Measurements from ENCODE around the gene GZMB.

DNA sequence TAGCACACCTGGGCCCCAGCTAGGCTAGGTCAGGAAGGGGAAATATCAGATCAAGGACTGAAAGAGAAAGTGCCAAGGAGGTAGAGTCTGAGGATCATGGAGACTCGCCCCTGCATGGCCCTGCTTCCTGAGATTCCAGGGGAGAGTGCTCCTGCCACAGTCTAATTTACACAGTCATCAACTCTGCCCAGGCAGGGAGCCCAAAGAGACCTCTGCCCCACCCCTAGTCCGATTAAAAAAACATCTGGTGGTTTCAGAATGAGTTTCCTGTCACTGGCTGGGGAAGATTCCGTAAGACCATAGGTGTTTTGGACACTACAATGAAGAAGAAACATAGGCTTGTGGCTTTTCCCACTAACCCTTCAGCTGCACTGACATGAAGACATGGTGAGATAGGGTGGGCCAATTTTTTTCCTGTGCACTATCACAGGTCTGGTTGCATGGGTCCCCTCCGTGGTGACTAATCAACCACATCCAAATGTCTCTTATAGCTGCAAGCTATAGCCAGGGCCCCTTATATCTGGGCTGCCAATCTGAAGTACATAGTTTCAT lies 31.5 kb upstream of the GZMB start:
- TF ChIP-seq, protein P1, sequence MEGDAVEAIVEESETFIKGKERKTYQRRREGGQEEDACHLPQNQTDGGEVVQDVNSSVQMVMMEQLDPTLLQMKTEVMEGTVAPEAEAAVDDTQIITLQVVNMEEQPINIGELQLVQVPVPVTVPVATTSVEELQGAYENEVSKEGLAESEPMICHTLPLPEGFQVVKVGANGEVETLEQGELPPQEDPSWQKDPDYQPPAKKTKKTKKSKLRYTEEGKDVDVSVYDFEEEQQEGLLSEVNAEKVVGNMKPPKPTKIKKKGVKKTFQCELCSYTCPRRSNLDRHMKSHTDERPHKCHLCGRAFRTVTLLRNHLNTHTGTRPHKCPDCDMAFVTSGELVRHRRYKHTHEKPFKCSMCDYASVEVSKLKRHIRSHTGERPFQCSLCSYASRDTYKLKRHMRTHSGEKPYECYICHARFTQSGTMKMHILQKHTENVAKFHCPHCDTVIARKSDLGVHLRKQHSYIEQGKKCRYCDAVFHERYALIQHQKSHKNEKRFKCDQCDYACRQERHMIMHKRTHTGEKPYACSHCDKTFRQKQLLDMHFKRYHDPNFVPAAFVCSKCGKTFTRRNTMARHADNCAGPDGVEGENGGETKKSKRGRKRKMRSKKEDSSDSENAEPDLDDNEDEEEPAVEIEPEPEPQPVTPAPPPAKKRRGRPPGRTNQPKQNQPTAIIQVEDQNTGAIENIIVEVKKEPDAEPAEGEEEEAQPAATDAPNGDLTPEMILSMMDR (IDR thresholded peaks at IDR 0.05 in 4 of 5, conservative IDR thresholded peaks at IDR 0.05 in 1 of 5) = no peak
- no peak for TF ChIP-seq POLR2A (IDR thresholded peaks at IDR 0.05)
